T1000 (cell line): ENCODE data around the gene GRIK5.
"Not testable (repeated sequence)": the region's sequence is repeated elsewhere in the genome, so short reads cannot be mapped to it uniquely, and the experiment has no call there.

Source experiments
- DNase-seq: peaks from one replicate; lab custom pipeline; 2025; ENCODE audit warnings: mixed read lengths; lab: John Stamatoyannopoulos, UW

Gene GRIK5

GRCh38 chr19:42051166-42052115 is 18.6 kb downstream of the GRIK5 start:
- DNase-seq, result no peak

GRCh38 chr19:42048992-42049391 is 21.0 kb downstream of the GRIK5 start:
- no peak for DNase-seq

- no peak for DNase-seq
Observed at GRCh38 chr19:42045575-42045974, 24.4 kb downstream of the GRIK5 start.

- no peak for DNase-seq
Observed at GRCh38 chr19:42042455-42043170, 27.4 kb downstream of the GRIK5 start.

- DNase-seq, result not testable (repeated sequence)
Observed at GRCh38 chr19:42040491-42040890, 29.5 kb downstream of the GRIK5 start.

- no peak for DNase-seq
Observed at GRCh38 chr19:42040031-42040430, 30.0 kb downstream of the GRIK5 start.

GRCh38 chr19:42038666-42039065 is 31.3 kb downstream of the GRIK5 start:
- no peak for DNase-seq

GRCh38 chr19:42037649-42038048 is 32.4 kb downstream of the GRIK5 start:
- no peak for DNase-seq

- peak; percentile 19 for DNase-seq
Observed at GRCh38 chr19:42034640-42035391, 35.2 kb downstream of the GRIK5 start.

- DNase-seq, result no peak
Observed at GRCh38 chr19:42033413-42033812, 36.6 kb downstream of the GRIK5 start.

GRCh38 chr19:42032431-42032830 is 37.6 kb downstream of the GRIK5 start:
- DNase-seq, result no peak

- DNase-seq, result no peak
Observed at GRCh38 chr19:42030645-42031440, 39.2 kb downstream of the GRIK5 start.

- DNase-seq, result no peak
Observed at GRCh38 chr19:42028304-42029216, 41.4 kb downstream of the GRIK5 start.

GRCh38 chr19:42024622-42025111 is 45.3 kb downstream of the GRIK5 start:
- no peak for DNase-seq

- DNase-seq, result no peak
Observed at GRCh38 chr19:42023943-42024260, 46.1 kb downstream of the GRIK5 start.

GRCh38 chr19:42023121-42023942 is 46.7 kb downstream of the GRIK5 start:
- no peak for DNase-seq

GRCh38 chr19:42022616-42023015 is 47.4 kb downstream of the GRIK5 start:
- DNase-seq, result no peak

GRCh38 chr19:42021185-42021584 is 48.8 kb downstream of the GRIK5 start:
- no peak for DNase-seq

GRCh38 chr19:42018503-42019193 is 51.4 kb downstream of the GRIK5 start:
- DNase-seq, result no peak
